ENCODE results near the gene SERPINE2. TPM values are rescaled to one million over a fixed set of nuclear protein-coding genes. Genes with fewer than 3 reads are reported as not detected.

SERPINE2 gene
- polyA plus RNA-seq, 3 donors, result not detected

DNA sequence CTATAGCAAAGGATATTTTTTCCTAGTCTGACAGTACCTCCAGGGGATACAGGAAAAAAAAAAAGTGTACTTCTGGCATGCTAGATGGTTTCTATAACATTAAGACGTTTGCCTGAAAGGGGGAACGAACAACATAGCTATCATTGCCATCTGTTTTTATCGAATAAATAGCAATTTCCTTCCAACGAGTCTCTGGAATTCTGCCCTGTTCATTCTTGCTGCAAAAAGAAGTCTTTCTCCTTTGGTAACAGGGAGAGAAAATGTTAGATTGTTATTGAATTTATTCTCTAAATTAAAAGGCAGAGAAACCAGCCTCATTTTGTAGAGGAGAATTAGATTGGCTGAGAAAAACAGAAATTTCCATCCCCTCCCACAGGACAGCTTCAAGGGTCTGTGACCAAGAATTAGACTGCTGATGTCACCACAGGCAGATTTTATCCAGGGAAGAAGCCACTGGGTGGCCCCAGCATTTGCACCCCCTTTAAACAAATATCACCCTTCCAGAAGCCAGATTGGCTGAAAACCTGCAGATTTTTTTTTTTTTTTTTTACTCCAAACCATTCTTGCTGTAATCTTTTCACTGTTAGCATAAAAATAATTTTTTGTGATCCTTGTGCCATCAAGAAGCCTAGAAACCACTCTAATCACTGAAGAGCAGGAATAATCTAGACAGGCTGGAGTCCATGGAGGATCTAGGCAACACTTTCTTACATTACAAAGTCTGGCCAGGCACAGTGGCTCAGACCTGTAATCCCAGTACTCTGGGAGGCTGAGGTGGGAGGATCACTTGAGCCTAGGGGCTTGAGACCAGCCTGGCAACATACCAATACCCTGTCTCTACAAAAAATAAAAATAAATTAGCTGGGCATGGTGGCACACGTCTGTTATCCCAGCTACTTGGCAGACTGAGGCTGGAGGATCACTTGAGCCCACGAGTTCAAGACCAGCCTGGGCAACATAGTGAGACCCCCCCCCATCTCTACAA, 106.0 kb downstream of the SERPINE2 start:
- Mint-ChIP-seq H3K9me3 (peaks cover 0 to 2% (median 0%) of the 10 kb centered on the region in 7 donors), H3K27ac (peak overlapping the region in 4 of 7 donors; percentile 15 to 81 (median 56)), H3K27me3 (ENCODE audit: low read depth in 3 of 3) (peaks cover 0 to 1% (median 0%) of the 10 kb centered on the region in 3 donors), H3K4me3 (no peak overlapping the region), H3K4me1 (peaks cover 79% of the 10 kb centered on the region), H3K36me3 (peaks cover 0 to 9% of the 10 kb centered on the region in 2 donors)
- H2AFZ ChIP-seq (ENCODE audit: insufficient read depth, low read depth, low read length, poor library complexity, severe bottlenecking), result no peak overlapping the region
- H3K27me3 ChIP-seq (ENCODE audit: control insufficient read depth in 2 of 2, insufficient read depth in 2 of 2, low read length in 2 of 2), result no peaks in the 10 kb centered on the region
- peaks cover 96% of the 10 kb centered on the region for H4K20me1 ChIP-seq (ENCODE audit: insufficient read depth, low read length)
- TF ChIP-seq, protein P1, sequence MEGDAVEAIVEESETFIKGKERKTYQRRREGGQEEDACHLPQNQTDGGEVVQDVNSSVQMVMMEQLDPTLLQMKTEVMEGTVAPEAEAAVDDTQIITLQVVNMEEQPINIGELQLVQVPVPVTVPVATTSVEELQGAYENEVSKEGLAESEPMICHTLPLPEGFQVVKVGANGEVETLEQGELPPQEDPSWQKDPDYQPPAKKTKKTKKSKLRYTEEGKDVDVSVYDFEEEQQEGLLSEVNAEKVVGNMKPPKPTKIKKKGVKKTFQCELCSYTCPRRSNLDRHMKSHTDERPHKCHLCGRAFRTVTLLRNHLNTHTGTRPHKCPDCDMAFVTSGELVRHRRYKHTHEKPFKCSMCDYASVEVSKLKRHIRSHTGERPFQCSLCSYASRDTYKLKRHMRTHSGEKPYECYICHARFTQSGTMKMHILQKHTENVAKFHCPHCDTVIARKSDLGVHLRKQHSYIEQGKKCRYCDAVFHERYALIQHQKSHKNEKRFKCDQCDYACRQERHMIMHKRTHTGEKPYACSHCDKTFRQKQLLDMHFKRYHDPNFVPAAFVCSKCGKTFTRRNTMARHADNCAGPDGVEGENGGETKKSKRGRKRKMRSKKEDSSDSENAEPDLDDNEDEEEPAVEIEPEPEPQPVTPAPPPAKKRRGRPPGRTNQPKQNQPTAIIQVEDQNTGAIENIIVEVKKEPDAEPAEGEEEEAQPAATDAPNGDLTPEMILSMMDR (IDR thresholded peaks at IDR 0.05), result no peak
- WGBS (ENCODE audit: insufficient coverage), result 80% methylated on average over 1 of the region's 6 CpGs
- no peak overlapping the region for H3K9ac ChIP-seq (ENCODE audit: insufficient read depth, low read length, poor library complexity, severe bottlenecking)
- DNase-seq, result no peak
- H3K4me2 ChIP-seq (replicated peaks; ENCODE audit: extremely low read depth, low read length, poor library complexity, severe bottlenecking), result no peak overlapping the region
- H3K79me2 ChIP-seq (ENCODE audit: insufficient read depth, low read length), result peaks cover 100% of the 10 kb centered on the region
- H3K9me3 ChIP-seq (replicated peaks in 1 of 2; ENCODE audit: control insufficient read depth in 1 of 2, insufficient read depth in 1 of 2, low read length in 2 of 2), result no peaks in the 10 kb centered on the region
- no peaks in the 10 kb centered on the region for H3K36me3 ChIP-seq (replicated peaks in 1 of 2; ENCODE audit: control insufficient read depth in 1 of 2, insufficient read depth in 2 of 2, low read length in 2 of 2)
- peaks cover 33 to 73% of the 10 kb centered on the region in 2 donors for H3K4me1 ChIP-seq (ENCODE audit: control insufficient read depth in 1 of 2, insufficient read depth in 2 of 2, low read length in 2 of 2)
- peak overlapping the region in 1 of 2 donors; percentile 51 for H3K27ac ChIP-seq (ENCODE audit: low read depth in 1 of 2, low read length in 2 of 2)
- no peak overlapping the region for H3K4me3 ChIP-seq (replicated peaks in 1 of 3; ENCODE audit: low read depth in 2 of 3, low read length in 3 of 3)
- intact Hi-C loops (cut with micrococcal nuclease), result no loop called here

GRCh38 chr2:223930103-223930976, 108.7 kb downstream of the SERPINE2 start:
- Histone ChIP-seq H3K4me2 (replicated peaks; ENCODE audit: extremely low read depth, low read length, poor library complexity, severe bottlenecking) (peak overlapping the region; percentile 30), H4K20me1 (ENCODE audit: insufficient read depth, low read length) (peaks cover 96% of the 10 kb centered on the region), H3K27ac (ENCODE audit: low read depth in 1 of 2, low read length in 2 of 2) (peak overlapping the region; percentile 33 to 79), H3K36me3 (replicated peaks in 1 of 2; ENCODE audit: control insufficient read depth in 1 of 2, insufficient read depth in 2 of 2, low read length in 2 of 2) (no peaks in the 10 kb centered on the region), H3K9ac (ENCODE audit: insufficient read depth, low read length, poor library complexity, severe bottlenecking) (no peak overlapping the region), H3K4me1 (ENCODE audit: control insufficient read depth in 1 of 2, insufficient read depth in 2 of 2, low read length in 2 of 2) (peaks cover 36 to 59% of the 10 kb centered on the region in 2 donors), H3K4me3 (replicated peaks in 1 of 3; ENCODE audit: low read depth in 2 of 3, low read length in 3 of 3) (no peak overlapping the region), H3K9me3 (replicated peaks in 1 of 2; ENCODE audit: control insufficient read depth in 1 of 2, insufficient read depth in 1 of 2, low read length in 2 of 2) (peaks cover 0 to 7% of the 10 kb centered on the region in 2 donors), H2AFZ (ENCODE audit: insufficient read depth, low read depth, low read length, poor library complexity, severe bottlenecking) (peak overlapping the region; percentile 17), H3K27me3 (ENCODE audit: control insufficient read depth in 2 of 2, insufficient read depth in 2 of 2, low read length in 2 of 2) (no peaks in the 10 kb centered on the region), H3K79me2 (ENCODE audit: insufficient read depth, low read length) (peaks cover 100% of the 10 kb centered on the region)
- intact Hi-C loops (cut with micrococcal nuclease), result no loop called here
- WGBS (ENCODE audit: insufficient coverage), result 63% methylated on average over 15 of the region's 23 CpGs
- Mint-ChIP-seq H3K9me3 (peaks cover 0 to 8% (median 3%) of the 10 kb centered on the region in 7 donors), H3K27me3 (ENCODE audit: low read depth in 3 of 3) (peaks cover 0 to 1% (median 0%) of the 10 kb centered on the region in 3 donors), H3K4me3 (no peak overlapping the region), H3K36me3 (peaks cover 0 to 10% of the 10 kb centered on the region in 2 donors), H3K4me1 (peaks cover 73% of the 10 kb centered on the region), H3K27ac (peak overlapping the region; percentile 70 to 93 (median 85))
- TF ChIP-seq, protein P1 (IDR thresholded peaks at IDR 0.05), result no peak
- DNase-seq, result peak; percentile 64 to 81 (median 67)

Data from CD14-positive monocyte (primary cell).